Measurements from ENCODE around the gene CIC.
A peak's percentile ranks its signal among the peaks of the same experiment; 100 is the strongest.
"Not testable (repeated sequence)": the region's sequence is repeated elsewhere in the genome, so short reads cannot be mapped to it uniquely, and the experiment has no call there.

Gene CIC

GRCh38 chr19:42255766-42256745 lies 13.0 kb upstream of the CIC start:
- peak; percentile 34 for DNase-seq

GRCh38 chr19:42257842-42258241 lies 11.2 kb upstream of the CIC start:
- DNase-seq, result not testable (repeated sequence)

DNA sequence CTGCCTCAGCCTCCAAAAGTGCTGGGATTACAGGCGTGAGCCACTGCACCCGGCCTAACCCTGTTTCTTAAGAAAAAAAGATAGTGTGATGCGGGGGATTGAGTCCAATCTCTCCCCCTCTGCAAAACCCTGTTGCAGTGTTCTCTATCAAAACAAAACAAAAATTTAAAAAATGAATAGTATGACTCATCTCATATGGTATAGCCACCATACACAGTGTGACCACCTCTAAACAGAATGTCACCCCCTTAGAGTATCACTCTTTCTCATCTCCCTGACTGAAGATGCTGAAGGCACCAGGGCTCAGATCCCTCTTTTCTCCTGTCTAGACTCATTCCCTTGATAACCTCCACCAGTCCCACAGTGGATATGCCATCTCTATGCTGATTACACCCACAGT lies 7.3 kb upstream of the CIC start:
- DNase-seq, result no peak

DNA sequence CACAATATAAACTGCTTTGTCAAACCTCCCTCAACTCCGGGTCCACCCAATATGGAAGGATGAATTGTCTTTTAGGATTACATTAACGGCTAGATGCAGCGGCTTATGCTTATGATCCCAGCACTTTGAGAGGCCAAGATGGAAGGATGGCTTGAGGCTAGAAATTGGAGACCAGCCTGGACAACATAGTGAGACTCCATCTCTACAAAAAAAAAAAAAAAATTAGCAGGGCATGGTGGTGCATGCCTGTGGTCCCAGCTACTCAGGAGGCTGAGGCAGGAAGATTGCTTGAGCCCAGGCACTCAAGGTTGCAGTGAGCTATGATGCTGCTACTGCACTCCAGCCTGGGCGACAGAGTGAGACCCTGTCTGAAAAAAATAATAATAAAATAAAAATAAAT lies 2.9 kb upstream of the CIC start:
- DNase-seq, result not testable (repeated sequence)

- DNase-seq, result not testable (repeated sequence)
These were observed 2.0 kb upstream of the CIC start for GRCh38 chr19:42266928-42267603.

DNA sequence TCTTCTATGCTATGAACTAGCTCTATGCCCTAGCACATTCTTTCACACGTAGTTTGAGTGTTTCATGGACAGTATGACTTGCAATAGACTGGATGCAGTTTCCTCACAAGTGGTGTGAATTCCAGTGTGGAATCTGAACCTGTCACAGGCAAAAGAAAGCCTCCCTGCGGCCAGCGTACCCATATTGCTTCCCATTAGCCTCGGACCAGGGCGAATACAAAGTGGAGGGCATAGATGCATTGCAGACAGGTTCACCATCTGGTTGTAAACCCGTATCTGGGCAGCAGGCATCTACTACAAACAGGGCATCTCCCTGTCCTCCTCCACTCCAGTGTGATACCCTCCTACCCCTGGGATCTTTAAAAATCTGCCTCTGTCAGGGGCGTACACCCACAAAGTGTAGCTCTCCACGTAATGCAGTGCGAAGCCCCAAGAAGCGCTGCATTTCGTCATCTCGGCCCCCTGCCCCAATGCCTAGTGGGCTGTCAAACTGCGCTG lies 1.4 kb upstream of the CIC start:
- DNase-seq, result no peak

- DNase-seq, result peak; percentile 99
These were observed 829 bp upstream of the CIC start for GRCh38 chr19:42268142-42268703.

DNA sequence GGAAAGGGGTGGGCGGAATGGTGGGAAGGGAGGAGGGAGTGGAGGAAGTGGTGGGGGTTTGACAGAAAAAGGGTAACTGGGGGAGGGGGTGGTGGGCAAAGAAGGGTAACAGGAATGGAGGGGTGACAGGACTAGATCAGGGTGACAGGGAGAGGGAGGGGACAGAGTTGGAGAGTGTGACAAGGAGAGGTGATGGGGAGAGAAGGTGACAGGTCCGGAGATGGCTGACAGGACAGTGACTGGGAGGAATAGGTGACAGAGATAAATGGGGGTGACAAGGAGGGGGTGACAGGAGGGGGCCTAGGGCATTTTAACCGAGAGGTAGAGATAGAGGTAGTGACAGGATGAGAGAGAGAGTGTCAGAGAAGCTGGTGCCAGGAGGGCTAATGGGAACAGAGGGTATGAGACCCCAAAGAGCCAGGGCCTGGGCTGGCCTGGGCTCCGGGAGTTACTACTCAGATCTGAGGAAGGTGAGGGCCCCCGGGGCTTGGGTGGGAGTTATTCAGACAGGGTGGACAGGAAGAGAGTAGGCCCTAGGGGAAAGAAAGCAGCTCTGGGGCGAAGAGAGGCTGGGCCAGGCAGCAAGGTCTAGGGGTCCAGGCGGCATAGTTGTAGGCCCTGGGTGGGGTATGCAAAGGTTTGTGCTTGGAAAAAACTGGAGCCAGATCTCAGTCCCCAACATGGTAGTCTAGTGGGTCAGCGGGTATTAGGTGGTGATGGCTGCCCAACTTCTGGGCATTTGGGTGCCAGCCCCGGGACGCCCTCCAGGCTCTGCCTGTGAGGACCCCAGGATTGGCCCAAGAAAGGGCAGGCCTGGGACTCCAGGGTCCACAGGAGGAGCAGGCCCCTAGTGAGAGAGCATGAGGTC lies 660 bp downstream of the CIC start:
- no peak for DNase-seq

GRCh38 chr19:42270346-42271044 lies 1.4 kb downstream of the CIC start:
- no peak for DNase-seq

DNA sequence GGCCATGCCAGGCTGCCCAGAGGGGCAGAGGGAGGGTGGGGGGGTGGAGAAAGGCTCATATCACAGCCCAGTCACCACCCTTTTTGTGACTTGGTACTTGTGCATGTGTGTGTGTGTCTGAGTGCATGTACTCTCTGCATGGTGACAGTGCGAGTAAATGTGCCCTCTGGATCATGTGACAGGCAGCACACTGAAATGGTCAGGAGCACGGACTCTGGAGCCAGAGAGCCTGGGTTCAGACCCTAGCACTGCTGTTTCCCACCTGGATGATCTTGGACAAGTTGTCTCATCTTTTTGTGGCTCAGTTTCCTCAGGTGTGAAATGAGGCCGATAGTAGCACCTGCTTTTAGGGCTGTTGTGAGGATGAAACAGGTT lies 2.0 kb downstream of the CIC start:
- no peak for DNase-seq

DNA sequence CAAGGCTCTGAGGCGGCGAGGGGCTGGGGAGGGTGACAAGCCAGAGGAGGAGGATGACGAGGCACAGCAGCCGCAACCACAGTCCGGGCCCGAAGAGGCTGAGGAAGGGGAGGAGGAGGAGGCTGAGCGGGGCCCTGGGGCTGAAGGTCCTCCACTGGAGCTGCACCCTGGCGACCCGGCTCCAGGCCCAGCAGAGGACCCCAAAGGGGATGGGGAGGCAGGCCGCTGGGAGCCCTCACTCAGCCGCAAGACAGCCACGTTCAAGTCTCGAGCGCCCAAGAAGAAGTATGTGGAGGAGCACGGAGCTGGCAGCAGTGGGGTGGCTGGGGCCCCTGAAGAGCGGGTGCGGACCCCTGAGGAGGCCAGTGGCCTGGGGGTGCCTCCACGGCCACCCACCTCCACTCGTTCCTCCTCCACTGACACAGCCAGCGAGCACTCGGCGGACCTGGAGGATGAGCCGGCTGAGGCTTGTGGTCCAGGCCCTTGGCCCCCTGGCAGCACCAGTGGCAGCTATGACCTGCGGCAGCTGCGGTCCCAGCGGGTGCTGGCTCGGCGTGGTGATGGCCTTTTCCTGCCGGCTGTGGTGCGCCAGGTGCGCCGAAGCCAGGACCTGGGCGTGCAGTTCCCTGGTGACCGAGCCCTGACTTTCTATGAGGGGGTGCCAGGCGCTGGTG lies 2.9 kb downstream of the CIC start:
- no peak for DNase-seq

- DNase-seq, result no peak
These were observed 3.5 kb downstream of the CIC start for GRCh38 chr19:42272535-42272897.

GRCh38 chr19:42272989-42273406 lies 3.9 kb downstream of the CIC start:
- DNase-seq, result no peak

DNA sequence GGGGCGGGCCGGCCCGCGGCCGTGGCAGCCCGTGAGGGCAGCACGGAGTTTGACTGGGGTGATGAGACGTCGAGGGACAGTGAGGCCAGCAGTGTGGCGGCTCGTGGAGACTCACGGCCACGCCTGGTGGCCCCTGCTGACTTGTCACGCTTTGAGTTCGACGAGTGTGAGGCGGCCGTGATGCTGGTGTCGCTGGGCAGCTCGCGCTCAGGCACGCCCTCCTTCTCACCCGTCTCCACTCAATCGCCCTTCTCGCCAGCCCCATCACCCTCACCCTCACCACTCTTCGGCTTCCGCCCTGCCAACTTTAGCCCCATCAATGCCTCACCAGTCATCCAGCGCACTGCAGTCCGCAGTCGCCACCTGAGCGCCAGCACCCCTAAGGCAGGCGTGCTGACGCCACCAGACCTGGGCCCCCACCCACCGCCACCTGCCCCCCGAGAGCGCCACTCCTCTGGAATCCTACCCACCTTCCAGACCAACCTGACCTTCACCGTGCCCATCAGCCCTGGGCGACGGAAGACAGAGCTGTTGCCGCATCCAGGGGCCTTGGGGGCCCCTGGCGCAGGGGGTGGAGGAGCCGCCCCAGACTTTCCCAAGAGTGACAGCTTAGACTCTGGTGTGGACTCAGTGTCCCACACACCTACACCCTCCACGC lies 4.5 kb downstream of the CIC start:
- no peak for DNase-seq

DNA sequence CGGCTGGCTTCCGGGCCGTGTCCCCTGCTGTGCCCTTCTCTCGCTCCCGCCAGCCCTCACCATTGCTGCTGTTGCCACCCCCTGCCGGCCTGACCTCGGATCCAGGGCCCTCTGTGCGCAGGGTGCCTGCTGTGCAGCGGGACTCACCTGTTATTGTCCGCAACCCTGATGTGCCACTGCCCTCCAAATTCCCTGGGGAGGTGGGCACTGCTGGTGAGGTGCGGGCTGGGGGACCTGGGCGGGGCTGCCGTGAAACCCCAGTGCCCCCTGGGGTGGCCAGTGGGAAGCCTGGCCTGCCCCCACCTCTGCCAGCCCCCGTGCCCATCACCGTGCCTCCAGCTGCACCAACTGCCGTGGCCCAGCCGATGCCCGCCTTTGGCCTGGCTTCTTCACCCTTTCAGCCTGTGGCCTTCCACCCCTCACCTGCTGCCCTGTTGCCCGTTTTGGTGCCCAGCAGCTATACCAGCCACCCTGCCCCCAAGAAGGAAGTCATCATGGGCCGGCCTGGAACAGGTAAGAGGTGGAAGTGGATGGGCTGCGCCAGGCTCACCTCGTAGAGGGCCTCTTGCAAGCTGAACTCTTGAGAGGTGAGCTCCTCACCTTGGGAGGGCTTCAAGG lies 5.1 kb downstream of the CIC start:
- no peak for DNase-seq

DNA sequence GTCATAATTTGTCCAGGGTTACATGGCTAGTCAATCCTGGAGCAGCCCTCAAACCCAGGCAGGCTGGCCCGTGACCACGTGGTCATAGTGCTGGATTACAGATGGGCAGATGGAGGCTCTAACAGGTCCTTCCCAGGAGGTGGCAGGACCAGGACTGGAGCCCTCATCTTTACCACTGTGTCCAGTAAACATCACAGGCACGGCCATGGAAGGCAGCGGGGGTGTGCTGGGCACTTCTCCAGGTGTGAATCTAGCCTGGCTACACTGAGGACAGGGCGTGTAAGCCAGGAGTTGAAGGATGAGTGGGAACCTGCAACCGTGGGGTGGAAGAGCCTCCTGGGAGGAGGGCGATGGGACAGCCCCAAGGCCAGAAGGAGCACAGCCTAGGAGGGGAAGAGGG lies 6.1 kb downstream of the CIC start:
- DNase-seq, result no peak

GRCh38 chr19:42275517-42275916 lies 6.5 kb downstream of the CIC start:
- DNase-seq, result no peak

DNA sequence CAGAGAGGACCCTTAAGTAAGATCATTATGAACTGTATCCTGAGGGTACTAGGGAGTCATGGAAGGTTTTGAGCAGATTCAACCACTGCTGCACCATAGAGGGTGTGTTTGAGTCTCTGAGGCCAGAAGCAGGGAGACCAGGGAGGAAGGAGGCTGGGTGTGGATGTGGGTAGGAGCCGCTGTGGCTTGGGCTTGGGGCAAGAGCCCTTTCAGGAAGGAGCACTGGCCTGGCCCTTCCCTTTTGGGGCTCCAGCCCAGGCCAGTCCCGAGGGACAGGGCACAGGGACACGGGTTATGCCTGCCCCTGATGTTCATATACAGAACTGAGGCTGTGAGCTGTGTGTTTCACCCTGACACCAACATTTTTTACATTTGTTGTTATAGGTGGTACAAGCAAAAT lies 7.2 kb downstream of the CIC start:
- no peak for DNase-seq

DNA sequence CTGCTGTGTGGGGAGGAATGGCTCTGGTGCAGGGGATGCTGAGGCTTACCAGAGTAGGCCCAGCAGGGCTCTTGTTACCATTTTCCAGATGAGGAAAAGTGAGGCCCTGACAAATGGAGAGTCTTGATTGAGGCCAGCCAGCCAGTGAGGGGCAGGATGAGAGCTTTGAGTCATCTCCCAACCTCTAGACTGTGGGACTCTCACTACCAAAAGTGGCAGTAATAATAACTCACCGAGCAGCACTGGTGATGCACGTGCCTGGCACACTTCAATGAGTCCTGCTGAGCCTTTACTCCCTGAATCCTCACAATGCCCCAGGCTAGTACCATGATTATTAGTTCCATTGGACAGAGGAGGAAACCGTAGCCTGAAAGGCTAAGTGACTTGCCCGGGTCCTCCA lies 7.8 kb downstream of the CIC start:
- no peak for DNase-seq

DNA sequence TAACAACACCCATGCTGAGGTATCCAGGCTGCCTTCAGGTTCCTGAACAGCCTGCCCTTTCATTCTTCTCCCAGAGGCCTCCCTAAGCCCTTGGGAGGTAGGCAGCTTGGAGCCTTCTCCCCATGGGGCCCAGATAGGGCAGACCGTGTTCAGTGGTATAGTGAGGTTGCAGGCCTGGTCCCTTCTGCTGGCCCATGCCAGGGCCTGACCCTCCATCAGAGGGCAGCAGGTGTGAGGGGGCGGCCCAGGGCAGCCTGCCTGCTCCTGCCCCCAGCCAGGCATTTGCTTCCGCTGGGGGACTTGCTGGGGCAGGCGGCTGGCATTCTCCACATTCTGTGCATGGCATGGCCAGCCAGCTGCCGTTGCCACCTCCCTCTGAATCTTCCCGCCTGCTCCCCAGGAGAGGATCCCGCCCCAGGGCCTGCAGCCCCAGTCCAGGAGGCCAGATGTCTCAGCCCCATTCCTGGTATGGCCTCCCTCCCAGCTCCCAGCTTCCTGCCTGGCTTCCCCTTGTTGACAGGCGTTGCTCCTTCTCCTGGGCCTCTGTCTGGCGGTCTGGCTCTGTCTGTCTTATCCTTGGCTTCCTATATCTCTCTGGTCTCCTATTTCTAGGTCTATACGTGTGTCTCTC lies 8.9 kb downstream of the CIC start:
- DNase-seq, result no peak

All from NCI-H1105 treated with DMSO at 0.1 percent for 48 hours (cell line).